BLaER1 (cell line): Measurements from ENCODE around the gene RNF214.

Experiments used
- H3K27ac ChIP-seq: shearing (Covaris generic); formaldehyde crosslinking; 2 replicates; pipeline ENCODE4 v1.8.1; 2022
- H3K27me3 ChIP-seq: shearing (Covaris generic); formaldehyde crosslinking; 2 replicates; pipeline ENCODE4 v1.8.1; 2022
- H3K36me3 ChIP-seq: shearing (Covaris generic); formaldehyde crosslinking; 2 replicates; pipeline ENCODE4 v1.8.1; 2022
- H3K4me1 ChIP-seq: shearing (Covaris generic); formaldehyde crosslinking; 2 replicates; pipeline ENCODE4 v1.8.1; 2022
- H3K4me2 ChIP-seq: shearing (Covaris generic); formaldehyde crosslinking; 2 replicates; pipeline ENCODE4 v1.8.1; 2022
- H3K4me3 ChIP-seq: shearing (Covaris generic); formaldehyde crosslinking; 2 replicates; pipeline ENCODE4 v1.8.1; 2022
- H3K9ac ChIP-seq: shearing (Covaris generic); formaldehyde crosslinking; 2 replicates; pipeline ENCODE4 v1.8.1; 2022
- H3K9me3 ChIP-seq: shearing (Covaris generic); formaldehyde crosslinking; 2 replicates; pipeline ENCODE4 v1.8.1; 2022
- H4K20me1 ChIP-seq: shearing (Covaris generic); formaldehyde crosslinking; 2 replicates; pipeline ENCODE4 v1.8.1; 2022
- Cebpa-rat ChIP-seq: shearing (Covaris generic); IDR thresholded peaks from 2 replicates; pipeline ENCODE4 v1.8.1; 2022

Gene RNF214

GRCh38 chr11:117279711-117280376 is 47.4 kb downstream of the RNF214 start:
- TF ChIP-seq Cebpa-rat: no peak
- Histone ChIP-seq H3K9me3 (no peaks in the 10 kb centered on the region), H3K4me2 (no peak overlapping the region), H3K27ac (no peak overlapping the region), H3K4me3 (no peak overlapping the region), H3K9ac (no peak overlapping the region), H3K27me3 (no peaks in the 10 kb centered on the region), H3K4me1 (no peaks in the 10 kb centered on the region), H3K36me3 (peaks cover 63% of the 10 kb centered on the region), H4K20me1 (no peaks in the 10 kb centered on the region)

DNA sequence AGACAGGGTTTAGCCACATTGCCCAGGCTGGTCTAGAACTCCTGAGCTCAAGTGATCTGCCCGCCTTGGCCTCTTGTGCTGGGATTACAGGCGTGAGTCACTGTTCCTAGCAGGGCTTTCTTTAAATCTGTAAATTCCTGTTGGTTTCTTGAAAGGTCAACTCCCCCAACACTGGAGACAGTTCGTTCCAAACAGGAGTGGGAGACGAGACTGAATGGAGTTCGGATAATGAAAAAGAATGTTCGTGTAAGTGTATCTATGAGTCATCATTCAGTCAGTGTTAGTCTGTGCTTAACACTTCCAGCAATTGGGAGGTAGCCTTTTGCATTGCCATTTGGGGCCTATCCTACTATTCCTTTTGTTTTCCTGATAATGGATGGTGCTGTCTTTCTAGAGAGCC is 48.7 kb downstream of the RNF214 start:
- Histone ChIP-seq H3K9me3 (no peaks in the 10 kb centered on the region), H3K4me3 (no peak overlapping the region), H3K27me3 (no peaks in the 10 kb centered on the region), H4K20me1 (no peaks in the 10 kb centered on the region), H3K36me3 (peaks cover 73% of the 10 kb centered on the region), H3K27ac (no peak overlapping the region), H3K4me2 (no peak overlapping the region), H3K4me1 (no peaks in the 10 kb centered on the region), H3K9ac (no peak overlapping the region)
- no peak for TF ChIP-seq Cebpa-rat

DNA sequence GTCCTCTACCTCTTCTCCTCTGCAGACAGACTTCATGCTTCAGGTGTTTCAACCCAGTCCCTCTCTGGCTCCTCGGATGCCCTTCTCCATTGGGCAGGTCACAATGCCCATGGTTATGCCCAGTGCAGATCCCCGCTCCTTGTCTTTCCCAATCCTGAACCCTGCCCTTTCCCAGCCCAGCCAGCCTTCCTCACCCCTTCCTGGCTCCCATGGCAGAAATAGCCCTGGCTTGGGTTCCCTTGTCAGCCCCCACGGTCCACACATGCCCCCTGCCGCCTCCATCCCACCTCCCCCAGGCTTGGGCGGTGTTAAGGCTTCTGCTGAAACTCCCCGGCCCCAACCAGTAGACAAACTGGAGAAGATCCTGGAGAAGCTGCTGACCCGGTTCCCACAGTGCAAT is 49.4 kb downstream of the RNF214 start:
- H3K9ac ChIP-seq: no peak overlapping the region
- peaks cover 80% of the 10 kb centered on the region for H3K36me3 ChIP-seq

GRCh38 chr11:117282956-117283355 is 50.5 kb downstream of the RNF214 start:
- Histone ChIP-seq H4K20me1 (no peaks in the 10 kb centered on the region), H3K9ac (no peak overlapping the region), H3K27me3 (no peaks in the 10 kb centered on the region), H3K27ac (no peak overlapping the region), H3K4me3 (no peak overlapping the region), H3K9me3 (no peaks in the 10 kb centered on the region), H3K4me2 (no peak overlapping the region), H3K4me1 (no peaks in the 10 kb centered on the region), H3K36me3 (peaks cover 88% of the 10 kb centered on the region)
- TF ChIP-seq Cebpa-rat: no peak

More for the DNA sequence above, 49.4 kb downstream of the RNF214 start:
- Histone ChIP-seq H3K27me3 (no peaks in the 10 kb centered on the region), H4K20me1 (no peaks in the 10 kb centered on the region), H3K27ac (no peak overlapping the region), H3K9me3 (no peaks in the 10 kb centered on the region), H3K4me1 (no peaks in the 10 kb centered on the region), H3K4me2 (no peak overlapping the region), H3K4me3 (no peak overlapping the region)
- TF ChIP-seq Cebpa-rat: no peak

DNA sequence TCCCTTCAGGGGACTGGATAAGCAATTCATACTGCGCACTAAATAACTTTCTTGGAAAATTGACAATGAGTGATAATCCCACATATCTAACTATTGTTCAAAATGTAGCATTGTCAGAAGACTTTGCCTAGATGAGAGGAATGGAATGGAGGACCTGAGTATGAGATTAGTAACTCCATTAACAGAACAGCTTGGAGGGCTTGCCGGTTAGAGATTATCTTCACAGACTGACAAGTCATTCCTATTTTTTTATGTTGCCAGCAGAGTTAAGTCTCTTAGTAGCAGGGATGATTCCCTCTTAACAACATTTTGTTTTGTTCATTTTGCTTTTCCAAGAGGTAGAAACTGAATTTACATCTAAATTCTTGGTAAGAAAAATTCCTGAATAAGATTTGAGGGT is 51.6 kb downstream of the RNF214 start:
- H3K4me3 ChIP-seq: no peak overlapping the region
- H3K27ac ChIP-seq: no peak overlapping the region
- H3K36me3 ChIP-seq: peaks cover 99% of the 10 kb centered on the region
- H3K4me1 ChIP-seq: no peaks in the 10 kb centered on the region
- no peaks in the 10 kb centered on the region for H3K9me3 ChIP-seq
- no peaks in the 10 kb centered on the region for H3K27me3 ChIP-seq
- no peak for TF ChIP-seq Cebpa-rat
- no peak overlapping the region for H3K4me2 ChIP-seq
- no peak overlapping the region for H3K9ac ChIP-seq
- H4K20me1 ChIP-seq: no peaks in the 10 kb centered on the region

DNA sequence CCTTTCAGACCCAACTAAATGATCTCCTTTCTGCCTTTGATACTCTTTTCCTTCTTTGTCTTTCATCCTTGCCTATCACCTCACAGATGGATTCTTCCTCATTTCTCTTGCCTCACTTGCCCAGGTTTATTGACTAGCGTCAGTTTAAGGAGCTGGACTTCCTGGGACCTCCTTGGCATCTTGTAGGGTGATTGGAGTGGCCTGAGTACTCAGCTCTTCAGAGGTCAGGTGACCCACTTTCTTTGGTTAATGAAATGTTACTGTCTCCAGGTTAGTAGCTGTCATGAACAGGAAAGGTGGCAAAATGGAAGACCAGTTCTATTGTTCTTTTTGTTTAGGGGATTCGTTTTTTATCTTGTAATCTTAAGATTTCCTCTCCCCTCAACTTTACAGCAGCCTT is 54.1 kb downstream of the RNF214 start:
- H3K4me1 ChIP-seq: no peaks in the 10 kb centered on the region
- H3K4me3 ChIP-seq: no peak overlapping the region
- no peaks in the 10 kb centered on the region for H4K20me1 ChIP-seq
- peaks cover 100% of the 10 kb centered on the region for H3K36me3 ChIP-seq
- H3K9ac ChIP-seq: no peak overlapping the region
- no peaks in the 10 kb centered on the region for H3K9me3 ChIP-seq
- no peak overlapping the region for H3K27ac ChIP-seq
- no peaks in the 10 kb centered on the region for H3K27me3 ChIP-seq
- no peak for TF ChIP-seq Cebpa-rat
- H3K4me2 ChIP-seq: no peak overlapping the region

GRCh38 chr11:117287668-117288067 is 55.2 kb downstream of the RNF214 start:
- no peak overlapping the region for H3K4me3 ChIP-seq
- H3K9me3 ChIP-seq: no peaks in the 10 kb centered on the region
- no peaks in the 10 kb centered on the region for H4K20me1 ChIP-seq
- no peak overlapping the region for H3K4me2 ChIP-seq
- no peak overlapping the region for H3K9ac ChIP-seq
- H3K27me3 ChIP-seq: no peaks in the 10 kb centered on the region
- no peaks in the 10 kb centered on the region for H3K4me1 ChIP-seq
- H3K36me3 ChIP-seq: peaks cover 98% of the 10 kb centered on the region
- no peak for TF ChIP-seq Cebpa-rat
- no peak overlapping the region for H3K27ac ChIP-seq

DNA sequence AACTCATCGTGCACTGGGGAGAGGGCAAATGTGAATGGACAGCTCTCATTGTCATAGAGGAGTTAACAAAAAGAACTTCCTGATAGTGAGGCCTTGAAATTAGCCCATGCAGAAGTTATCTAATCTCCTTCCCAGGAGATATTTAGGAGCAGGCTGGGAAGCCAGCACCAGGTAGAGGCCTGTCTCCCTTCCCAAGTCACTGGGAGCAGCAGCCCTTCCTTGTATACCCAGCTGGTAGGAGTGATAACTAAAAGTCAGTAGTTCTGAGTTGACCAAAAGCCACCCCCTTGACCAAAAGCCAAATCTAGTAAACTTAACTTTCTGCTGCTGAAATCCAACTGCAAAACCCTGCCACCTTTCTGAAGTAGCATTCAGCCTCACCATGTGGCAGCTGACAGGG is 57.3 kb downstream of the RNF214 start:
- TF ChIP-seq Cebpa-rat: no peak
- H3K36me3 ChIP-seq: peaks cover 87% of the 10 kb centered on the region
- no peaks in the 10 kb centered on the region for H4K20me1 ChIP-seq

DNA sequence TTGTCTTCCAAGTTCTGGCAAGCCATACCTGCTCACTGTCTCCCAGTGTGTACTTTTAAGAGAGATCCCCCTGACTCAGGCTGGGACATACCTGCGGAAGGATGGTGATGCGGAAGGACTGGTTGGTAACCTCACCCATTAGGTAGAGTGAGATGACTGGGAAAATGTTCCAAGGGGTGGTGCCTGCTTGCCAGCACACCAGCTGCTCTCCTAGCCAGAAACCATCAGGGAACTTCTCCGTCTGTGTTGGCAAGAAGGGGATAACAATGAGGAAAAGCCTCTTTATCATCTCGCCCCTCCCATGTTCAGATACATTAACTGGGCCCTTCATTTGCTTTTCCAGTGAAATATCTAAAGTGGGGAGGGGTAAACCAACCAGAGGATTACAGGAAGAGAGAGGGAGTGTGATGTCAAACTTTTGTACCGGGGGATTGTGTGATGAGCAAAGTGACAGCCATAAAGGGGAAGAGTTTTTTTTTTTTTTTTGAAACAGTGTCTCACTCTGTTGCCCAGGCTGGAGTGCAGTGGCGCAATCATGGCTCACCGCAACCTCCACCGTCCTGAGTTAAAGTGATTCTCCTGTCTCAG is 58.4 kb downstream of the RNF214 start, which contains the start of gene BACE1-AS:
TSS of gene BACE1-AS (plus strand) at position 538 of the 588 bp plus-strand sequence.
- no peak for TF ChIP-seq Cebpa-rat
- Histone ChIP-seq H4K20me1 (no peaks in the 10 kb centered on the region), H3K4me1 (no peaks in the 10 kb centered on the region), H3K4me2 (no peak within 1 kb of the TSS), H3K9ac (no peak within 1 kb of the TSS), H3K27me3 (no peaks in the 10 kb centered on the region), H3K4me3 (no peak within 1 kb of the TSS), H3K27ac (no peak within 1 kb of the TSS), H3K36me3 (peaks cover 86% of the 10 kb centered on the region), H3K9me3 (no peaks in the 10 kb centered on the region)

More for the DNA sequence above, 57.3 kb downstream of the RNF214 start:
- Histone ChIP-seq H3K9me3 (no peaks in the 10 kb centered on the region), H3K4me1 (no peaks in the 10 kb centered on the region), H3K4me2 (no peak overlapping the region), H3K27ac (no peak overlapping the region), H3K4me3 (no peak overlapping the region), H3K27me3 (no peaks in the 10 kb centered on the region), H3K9ac (no peak overlapping the region)

DNA sequence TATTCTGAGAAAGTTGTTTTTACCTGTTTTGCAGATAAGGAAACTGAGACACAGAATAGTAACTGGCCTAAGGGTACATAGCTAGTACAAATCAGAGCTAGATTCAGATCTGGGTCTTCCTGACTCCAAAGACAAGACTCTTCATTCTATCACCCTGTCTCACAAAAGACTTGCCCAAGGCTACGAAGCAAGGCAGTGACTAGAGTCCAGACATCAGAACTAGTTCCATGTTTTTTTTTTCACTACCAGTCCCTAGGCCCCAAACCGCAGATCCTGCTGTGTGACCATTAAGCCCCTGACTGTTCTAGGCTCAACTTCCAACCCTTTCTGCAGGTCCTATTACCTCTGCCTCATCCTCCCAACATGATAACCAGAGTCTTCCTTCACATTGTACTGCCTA is 60.1 kb downstream of the RNF214 start:
- Histone ChIP-seq H3K27ac (no peak overlapping the region), H3K4me3 (no peak overlapping the region)

More for the DNA sequence above, 60.1 kb downstream of the RNF214 start:
- no peaks in the 10 kb centered on the region for H3K4me1 ChIP-seq
- no peak overlapping the region for H3K4me2 ChIP-seq
- no peaks in the 10 kb centered on the region for H3K9me3 ChIP-seq
- TF ChIP-seq Cebpa-rat: no peak
- no peak overlapping the region for H3K9ac ChIP-seq
- no peaks in the 10 kb centered on the region for H4K20me1 ChIP-seq
- peaks cover 69% of the 10 kb centered on the region for H3K36me3 ChIP-seq
- H3K27me3 ChIP-seq: no peaks in the 10 kb centered on the region
